ENCODE measurements around the gene TMPRSS7.

Gene TMPRSS7
- 0 reads per million in 4 experiments for total RNA-seq

GRCh38 chr3:112034436-112034835 is at the start of gene TMPRSS7:
TMPRSS7 (plus strand) TSS chr3:112034736; CDS start chr3:112034846, 110 bp downstream.
- DNase-seq = no peak

GRCh38 chr3:111986800-111987199 is 47.7 kb upstream of the TMPRSS7 start:
- no peak for DNase-seq

- DNase-seq = no peak
Observed at GRCh38 chr3:111989061-111989678, 45.4 kb upstream of the TMPRSS7 start.

- DNase-seq = no peak
Observed at GRCh38 chr3:111993038-111993437, 41.5 kb upstream of the TMPRSS7 start.

GRCh38 chr3:111998636-111999483 is 35.7 kb upstream of the TMPRSS7 start, which contains the start of gene TAGLN3:
TAGLN3 (plus strand) TSS chr3:111998922; CDS start chr3:111999423, 501 bp downstream.
- DNase-seq = no peak

GRCh38 chr3:111999484-112000324 is 34.8 kb upstream of the TMPRSS7 start:
- DNase-seq = no peak

- no peak for DNase-seq
Observed at GRCh38 chr3:112000367-112000771, 34.2 kb upstream of the TMPRSS7 start.

GRCh38 chr3:112000966-112001365 is 33.6 kb upstream of the TMPRSS7 start:
- DNase-seq = no peak

GRCh38 chr3:112001526-112001925 is 33.0 kb upstream of the TMPRSS7 start:
- no peak for DNase-seq

GRCh38 chr3:112002096-112002971 is 32.2 kb upstream of the TMPRSS7 start:
- DNase-seq = no peak

- no peak for DNase-seq
Observed at GRCh38 chr3:112003321-112004080, 31.0 kb upstream of the TMPRSS7 start.

GRCh38 chr3:112004187-112004586 is 30.3 kb upstream of the TMPRSS7 start:
- no peak for DNase-seq

- no peak for DNase-seq
Observed at GRCh38 chr3:112004669-112005068, 29.9 kb upstream of the TMPRSS7 start.

- no peak for DNase-seq
Observed at GRCh38 chr3:112005091-112005672, 29.4 kb upstream of the TMPRSS7 start.

GRCh38 chr3:112007633-112008032 is 26.9 kb upstream of the TMPRSS7 start:
- no peak for DNase-seq

- no peak for DNase-seq
Observed at GRCh38 chr3:112009670-112010069, 24.9 kb upstream of the TMPRSS7 start.

GRCh38 chr3:112010636-112011035 is 23.9 kb upstream of the TMPRSS7 start:
- DNase-seq = no peak

- no peak for DNase-seq
Observed at GRCh38 chr3:112011376-112011940, 23.1 kb upstream of the TMPRSS7 start.

GRCh38 chr3:112012205-112012992 is 22.1 kb upstream of the TMPRSS7 start:
- no peak for DNase-seq

All from effector CD8-positive, alpha-beta T cell (primary cell).